HCT116 (cell line): ENCODE results near the gene WDPCP. TPM values are rescaled to one million over a fixed set of nuclear protein-coding genes. Genes with fewer than 3 reads are reported as not detected.

ENCODE experiments used
- ATAC-seq: fragments of 200-7000 bp; cut with Tn5 transposase; 2 replicates; pipeline ENCODE4 v1.9.1; 2020; ENCODE audit warnings: mild to moderate bottlenecking, moderate library complexity
- BruUV-seq: library from RNA; stranded (reverse); fragments of 400-500 nt; replicated peaks from 2 replicates; lab custom pipeline; 2021; lab: Mats Ljungman, UMichigan
- CTCF ChIA-PET: fragments of 300-600 bp; sonication (Branson Sonifier 250); formaldehyde crosslinking; loops from one replicate; lab custom pipeline; 2021; ENCODE audit warnings: antibody characterized with exemption; lab: Charles Lee
- POLR2A ChIA-PET: fragments of 300-600, 350-600 bp; sonication (Branson Sonifier 250); formaldehyde crosslinking; loops from one replicate; lab custom pipeline; 2021; ENCODE audit warnings: antibody characterized with exemption; lab: Charles Lee
- RAD21 ChIA-PET, 2 experiments: fragments of 300-600 bp; sonication (Branson Sonifier 250); formaldehyde crosslinking; loops; one replicate each; lab custom pipeline; 2023; ENCODE audit warnings: low total read pairs in 2 of 2; ENCODE audit not compliant: uncharacterized antibody in 2 of 2, unreplicated experiment in 2 of 2, low non-redundant PET in 1 of 2; lab: Charles Lee
- DNase-seq: peaks from one replicate; pipeline ENCODE4 v3.0.0-alpha.2; 2010; ENCODE audit warnings: low read depth, low spot score
- H2AFZ ChIP-seq: fragments of 200-600 bp; shearing (Covaris generic), sonication (generic); 2 replicates; pipeline ENCODE4 v1.6.1; 2017; ENCODE audit warnings: low read depth, mixed run types, mixed read lengths, antibody characterized with exemption, low read length; ENCODE audit not compliant: poor library complexity, severe bottlenecking
- H3K27ac ChIP-seq: 2 replicates; pipeline ENCODE4 v1.5.1; 2012; ENCODE audit warnings: low read depth, low read length
- H3K27me3 ChIP-seq: fragments of 200-600 bp; sonication (generic); 2 replicates; pipeline ENCODE4 v1.6.1; 2016; ENCODE audit warnings: mixed run types, low read length, mixed read lengths; ENCODE audit not compliant: insufficient read depth
- H3K36me3 ChIP-seq, 2 experiments: fragments of 200-500 bp in 1 of 2; fragments of 200-600 bp in 1 of 2; sonication (Bioruptor generic) in 1 of 2; sonication (generic) in 1 of 2; 2 replicates each; pipeline versions ENCODE4 v1.5.1 to v1.6.1; 2014 to 2016; ENCODE audit warnings: low read length in 2 of 2, inconsistent platforms in 1 of 2, mixed read lengths in 1 of 2, mixed run types in 1 of 2; ENCODE audit not compliant: insufficient read depth in 2 of 2, control insufficient read depth in 1 of 2
- H3K4me1 ChIP-seq, 2 experiments: fragments of 200-600 bp in 1 of 2; sonication (generic) in 1 of 2; 2 replicates each; pipeline versions ENCODE4 v1.5.1 to v1.6.1; 2012 to 2017; ENCODE audit warnings: low read length in 2 of 2, inconsistent platforms in 1 of 2, mild to moderate bottlenecking in 1 of 2, mixed read lengths in 1 of 2, mixed run types in 1 of 2, moderate library complexity in 1 of 2; ENCODE audit not compliant: insufficient read depth in 2 of 2, control insufficient read depth in 1 of 2
- H3K4me2 ChIP-seq: fragments of 200-600 bp; sonication (generic); 2 replicates; pipeline ENCODE4 v1.6.1; 2017; ENCODE audit warnings: mixed run types, low read length, mixed read lengths
- H3K4me3 ChIP-seq, 2 experiments: fragments of 200-600 bp in 1 of 2; sonication (generic) in 1 of 2; replicated peaks in 1 of 2; 2 replicates each; pipeline ENCODE4 v1.5.1; 2011 to 2016; ENCODE audit warnings: low read length in 2 of 2, control low read depth in 1 of 2, low read depth in 1 of 2, mild to moderate bottlenecking in 1 of 2, mixed read lengths in 1 of 2, mixed run types in 1 of 2
- H3K79me2 ChIP-seq: fragments of 200-600 bp; sonication (generic); 2 replicates; pipeline ENCODE4 v1.6.1; 2017; ENCODE audit warnings: mild to moderate bottlenecking, mixed run types, low read length, moderate library complexity, mixed read lengths; ENCODE audit not compliant: insufficient read depth
- H3K9ac ChIP-seq: fragments of 200-600 bp; sonication (generic); 2 replicates; pipeline ENCODE4 v1.6.1; 2016; ENCODE audit warnings: low read length, mixed read lengths
- H3K9me2 ChIP-seq: fragments of 200-600 bp; sonication (generic), shearing (Covaris generic); 2 replicates; pipeline ENCODE4 v1.6.1; 2017; ENCODE audit warnings: mixed run types, mild to moderate bottlenecking, moderate library complexity; ENCODE audit not compliant: insufficient read depth
- H3K9me3 ChIP-seq, 2 experiments: fragments of 200-500 bp in 1 of 2; fragments of 200-600 bp in 1 of 2; sonication (Bioruptor generic) in 1 of 2; sonication (generic) in 1 of 2; 2 replicates each; pipeline ENCODE4 v1.6.1; 2014 to 2017; ENCODE audit warnings: low read length in 2 of 2, mixed read lengths in 2 of 2, inconsistent platforms in 1 of 2, low read depth in 1 of 2, mild to moderate bottlenecking in 1 of 2, mixed run types in 1 of 2, moderate library complexity in 1 of 2; ENCODE audit not compliant: control insufficient read depth in 1 of 2, insufficient read depth in 1 of 2
- H4K20me1 ChIP-seq: fragments of 200-600 bp; sonication (generic), shearing (Covaris generic); 2 replicates; pipeline ENCODE4 v1.6.1; 2017; ENCODE audit warnings: mixed run types, mild to moderate bottlenecking, moderate library complexity; ENCODE audit not compliant: insufficient read depth
- ATF3 ChIP-seq: IDR thresholded peaks from 2 replicates; pipeline ENCODE4 v1.6.1; 2012
- CBX3 ChIP-seq: IDR thresholded peaks from 2 replicates; pipeline ENCODE4 v1.6.1; 2012; ENCODE audit warnings: low read depth
- CEBPB ChIP-seq: IDR thresholded peaks from 2 replicates; pipeline ENCODE4 v1.6.1; 2012; ENCODE audit warnings: low read depth
- CTCF ChIP-seq, 3 experiments: fragments of 200-600 bp in 1 of 3; sonication (generic) in 1 of 3; IDR thresholded peaks in 2 of 3; conservative IDR thresholded peaks in 1 of 3; 2 replicates each; pipeline ENCODE4 v1.5.1; 2012 to 2017; ENCODE audit warnings: low read depth in 2 of 3, low read length in 2 of 3, antibody characterized with exemption in 1 of 3, borderline replicate concordance in 1 of 3, control low read depth in 1 of 3, mild to moderate bottlenecking in 1 of 3, mixed read lengths in 1 of 3, mixed run types in 1 of 3, moderate library complexity in 1 of 3; ENCODE audit not compliant: insufficient read depth in 1 of 3
- EGR1 ChIP-seq: IDR thresholded peaks from 2 replicates; pipeline ENCODE4 v1.6.1; 2012; ENCODE audit warnings: low read depth
- FOSL1 ChIP-seq: IDR thresholded peaks from 2 replicates; pipeline ENCODE4 v1.6.1; 2012; ENCODE audit warnings: low read depth
- MAX ChIP-seq: IDR thresholded peaks from 2 replicates; pipeline ENCODE4 v1.6.1; 2012
- POLR2A ChIP-seq: IDR thresholded peaks from 2 replicates; pipeline ENCODE4 v1.7.0; 2011; ENCODE audit warnings: borderline replicate concordance; ENCODE audit not compliant: insufficient read depth, insufficient read length; ENCODE audit errors: extremely low read depth
- POLR2AphosphoS5 ChIP-seq: IDR thresholded peaks from 2 replicates; pipeline ENCODE4 v1.6.1; 2011; ENCODE audit warnings: mild to moderate bottlenecking, low read depth, low read length, moderate library complexity
- RAD21 ChIP-seq: IDR thresholded peaks from 2 replicates; pipeline ENCODE4 v1.6.1; 2012; ENCODE audit warnings: low read depth, mild to moderate bottlenecking
- SP1 ChIP-seq: IDR thresholded peaks from 2 replicates; pipeline ENCODE4 v1.6.1; 2012; ENCODE audit warnings: low read depth
- SRF ChIP-seq: IDR thresholded peaks from 2 replicates; pipeline ENCODE4 v1.6.1; 2012; ENCODE audit warnings: low read depth
- TCF7L2 ChIP-seq: IDR thresholded peaks from 2 replicates; pipeline ENCODE4 v1.7.0; 2011; ENCODE audit warnings: borderline replicate concordance, inconsistent platforms; ENCODE audit not compliant: insufficient read depth, insufficient read length; ENCODE audit errors: extremely low read depth
- ZFX ChIP-seq: fragments of 450-650 bp; IDR thresholded peaks from 2 replicates; pipeline ENCODE4 v1.6.1; 2017
- intact Hi-C: fragments of 100-400 bp; cut with micrococcal nuclease; formaldehyde crosslinking; loops from 2 replicates; pipeline ENCODE4 v1.10.0; 2022
- total RNA-seq: library from RNA; stranded (reverse); gene quantifications from one replicate; pipeline ENCODE4 v1.2.1, GENCODE V29; 2021; ENCODE audit not compliant: unreplicated experiment
- TF ChIP-seq, protein P1 (sequence below): IDR thresholded peaks from 2 replicates; pipeline ENCODE4 v1.6.1; 2012; ENCODE audit warnings: low read depth

WDPCP gene
- total RNA-seq, 1 experiment from 2014 or later, result 4.1 TPM

GRCh38 chr2:63310614-63311013 is 277.7 kb downstream of the WDPCP start (continued):
- no peak for TF ChIP-seq POLR2AphosphoS5
- no peak for TF ChIP-seq SP1
- no peak for TF ChIP-seq FOSL1
- TF ChIP-seq MAX, result no peak
- no peak for TF ChIP-seq CEBPB
- no peak for TF ChIP-seq SRF
- TF ChIP-seq CBX3, result no peak
- no peak for TF ChIP-seq TCF7L2
- TF ChIP-seq POLR2A, result no peak

- Histone ChIP-seq H3K79me2 (no peaks in the 10 kb centered on the region), H3K9me3 (peaks cover 0 to 9% of the 10 kb centered on the region in 2 experiments; a peak in 1 of 4 replicates), H3K4me2 (no peak overlapping the region), H4K20me1 (no peaks in the 10 kb centered on the region), H3K4me3 (no peak overlapping the region), H3K27me3 (no peaks in the 10 kb centered on the region), H3K36me3 (no peaks in the 10 kb centered on the region), H2AFZ (no peak overlapping the region), H3K27ac (no peak overlapping the region), H3K9ac (no peak overlapping the region), H3K9me2 (no peaks in the 10 kb centered on the region), H3K4me1 (no peaks in the 10 kb centered on the region)
- ATAC-seq, result no peak
- no peak for DNase-seq
- ChIA-PET CTCF (no interaction called here), POLR2A (no interaction called here), RAD21 (no interaction called here)
- TF ChIP-seq ATF3 (no peak), CBX3 (peak; percentile 49; the same call in 1 of the 2 replicates)
- BruUV-seq, result no TSS peak
- intact Hi-C loops, result no loop called here
Observed at GRCh38 chr2:63301481-63301880, 286.8 kb downstream of the WDPCP start.

GRCh38 chr2:63300835-63301234 is 287.4 kb downstream of the WDPCP start:
- no peaks in the 10 kb centered on the region for H3K79me2 ChIP-seq
- no peaks in the 10 kb centered on the region for H3K27me3 ChIP-seq
- no peak overlapping the region for H3K27ac ChIP-seq
- H3K9me2 ChIP-seq, result no peaks in the 10 kb centered on the region
- no peak overlapping the region for H3K4me2 ChIP-seq
- peak; percentile 60 for ATAC-seq
- peak in 2 of 3 experiments; percentile 32 to 48; a peak in 3 of 6 replicates for TF ChIP-seq CTCF (IDR thresholded peaks at IDR 0.05 in 2 of 3, conservative IDR thresholded peaks at IDR 0.05 in 1 of 3; ENCODE audit: borderline replicate concordance in 1 of 3, insufficient read depth in 1 of 3, low read depth in 2 of 3, low read length in 2 of 3)
- TF ChIP-seq RAD21, result peak; percentile 50
- TF ChIP-seq, protein P1, sequence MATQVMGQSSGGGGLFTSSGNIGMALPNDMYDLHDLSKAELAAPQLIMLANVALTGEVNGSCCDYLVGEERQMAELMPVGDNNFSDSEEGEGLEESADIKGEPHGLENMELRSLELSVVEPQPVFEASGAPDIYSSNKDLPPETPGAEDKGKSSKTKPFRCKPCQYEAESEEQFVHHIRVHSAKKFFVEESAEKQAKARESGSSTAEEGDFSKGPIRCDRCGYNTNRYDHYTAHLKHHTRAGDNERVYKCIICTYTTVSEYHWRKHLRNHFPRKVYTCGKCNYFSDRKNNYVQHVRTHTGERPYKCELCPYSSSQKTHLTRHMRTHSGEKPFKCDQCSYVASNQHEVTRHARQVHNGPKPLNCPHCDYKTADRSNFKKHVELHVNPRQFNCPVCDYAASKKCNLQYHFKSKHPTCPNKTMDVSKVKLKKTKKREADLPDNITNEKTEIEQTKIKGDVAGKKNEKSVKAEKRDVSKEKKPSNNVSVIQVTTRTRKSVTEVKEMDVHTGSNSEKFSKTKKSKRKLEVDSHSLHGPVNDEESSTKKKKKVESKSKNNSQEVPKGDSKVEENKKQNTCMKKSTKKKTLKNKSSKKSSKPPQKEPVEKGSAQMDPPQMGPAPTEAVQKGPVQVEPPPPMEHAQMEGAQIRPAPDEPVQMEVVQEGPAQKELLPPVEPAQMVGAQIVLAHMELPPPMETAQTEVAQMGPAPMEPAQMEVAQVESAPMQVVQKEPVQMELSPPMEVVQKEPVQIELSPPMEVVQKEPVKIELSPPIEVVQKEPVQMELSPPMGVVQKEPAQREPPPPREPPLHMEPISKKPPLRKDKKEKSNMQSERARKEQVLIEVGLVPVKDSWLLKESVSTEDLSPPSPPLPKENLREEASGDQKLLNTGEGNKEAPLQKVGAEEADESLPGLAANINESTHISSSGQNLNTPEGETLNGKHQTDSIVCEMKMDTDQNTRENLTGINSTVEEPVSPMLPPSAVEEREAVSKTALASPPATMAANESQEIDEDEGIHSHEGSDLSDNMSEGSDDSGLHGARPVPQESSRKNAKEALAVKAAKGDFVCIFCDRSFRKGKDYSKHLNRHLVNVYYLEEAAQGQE, result no peak
- peak; percentile 57 for TF ChIP-seq MAX
- no peak for TF ChIP-seq ZFX
- no peak for TF ChIP-seq EGR1
- TF ChIP-seq, all 23 proteins: peak for 3
- DNase-seq, result peak; percentile 33
- H3K9me3 ChIP-seq, result peaks cover 0 to 9% of the 10 kb centered on the region in 2 experiments; a peak in 1 of 4 replicates
- H3K36me3 ChIP-seq, result no peaks in the 10 kb centered on the region
- no peak overlapping the region for H3K9ac ChIP-seq
- H3K4me1 ChIP-seq, result no peaks in the 10 kb centered on the region
- CTCF ChIA-PET, result no interaction called here
- intact Hi-C loops, result no loop called here
- no TSS peak for BruUV-seq
- no peaks in the 10 kb centered on the region for H4K20me1 ChIP-seq
- RAD21 ChIA-PET, result no interaction called here
- H2AFZ ChIP-seq, result no peak overlapping the region
- POLR2A ChIA-PET, result no interaction called here
- no peak overlapping the region for H3K4me3 ChIP-seq
